H1 (cell line): ENCODE results near the gene GALT. TPM values are rescaled to one million over a fixed set of nuclear protein-coding genes. Genes with fewer than 3 reads are reported as not detected.

ENCODE experiments used
- CTCF ChIA-PET: fragments of 300-600 bp; sonication (Branson Sonifier 250); formaldehyde crosslinking; loops from one replicate; lab custom pipeline; 2021; ENCODE audit not compliant: partially characterized antibody; lab: Charles Lee
- POLR2A ChIA-PET: fragments of 300-600 bp; sonication (Branson Sonifier 250); formaldehyde crosslinking; loops from one replicate; lab custom pipeline; 2021; ENCODE audit warnings: inconsistent platforms; ENCODE audit not compliant: partially characterized antibody; lab: Charles Lee
- DNase-seq, 2 experiments: peaks; one replicate each; pipeline versions ENCODE4 v3.0.0 to v3.0.0-alpha.2; 2010 to 2022; ENCODE audit warnings: low spot score in 2 of 2, low read depth in 1 of 2, mixed read lengths in 1 of 2
- FAIRE-seq: peaks from 2 replicates; lab custom pipeline; 2011; peaks lifted over from hg19 to GRCh38; lab: Jason Lieb, UNC
- H2AFZ ChIP-seq: 2 replicates; pipeline ENCODE4 v1.8.1; 2012; ENCODE audit warnings: low read length, inconsistent platforms
- H2AK5ac ChIP-seq: 2 replicates; pipeline ENCODE4 v1.6.1; 2013; ENCODE audit warnings: low read depth, low read length
- H2BK120ac ChIP-seq: replicated peaks from 2 replicates; pipeline ENCODE3; 2013; ENCODE audit warnings: low read depth, low read length, inconsistent platforms
- H2BK12ac ChIP-seq: 2 replicates; pipeline ENCODE4 v1.6.1; 2013; ENCODE audit warnings: low read depth, low read length
- H2BK15ac ChIP-seq: 2 replicates; pipeline ENCODE4 v1.6.1; 2013; ENCODE audit warnings: low read length
- H2BK20ac ChIP-seq: 2 replicates; pipeline ENCODE4 v1.6.1; 2013; ENCODE audit warnings: low read length
- H2BK5ac ChIP-seq: 2 replicates; pipeline ENCODE4 v1.6.1; 2013; ENCODE audit warnings: low read depth, low read length
- H3K14ac ChIP-seq: 2 replicates; pipeline ENCODE4 v1.6.1; 2013; ENCODE audit warnings: inconsistent platforms; ENCODE audit not compliant: insufficient read length
- H3K18ac ChIP-seq: 2 replicates; pipeline ENCODE4 v1.6.1; 2013; ENCODE audit warnings: low read length; ENCODE audit errors: extremely low read depth
- H3K23ac ChIP-seq: 2 replicates; pipeline ENCODE4 v1.6.1; 2013; ENCODE audit warnings: inconsistent platforms; ENCODE audit not compliant: insufficient read length
- H3K23me2 ChIP-seq: 2 replicates; pipeline ENCODE4 v1.6.1; 2013; ENCODE audit warnings: low read depth, low read length
- H3K27ac ChIP-seq: 2 replicates; pipeline ENCODE4 v1.6.1; 2011; ENCODE audit warnings: low read depth, low read length, inconsistent platforms
- H3K27me3 ChIP-seq, 4 experiments: replicated peaks in 1 of 4; 1 replicate in 1 of 4; 2 replicates in 3 of 4; pipeline versions ENCODE4 v1.6.1 to v1.8.1; 2011 to 2013; ENCODE audit warnings: low read length in 3 of 4, mild to moderate bottlenecking in 3 of 4, inconsistent platforms in 2 of 4, mixed read lengths in 2 of 4, moderate library complexity in 1 of 4; ENCODE audit not compliant: control insufficient read depth in 3 of 4, insufficient read depth in 3 of 4; ENCODE audit errors: extremely low read depth in 1 of 4
- H3K36me3 ChIP-seq, 4 experiments: 2 replicates each; pipeline versions ENCODE4 v1.6.1 to v1.8.1; 2011 to 2013; ENCODE audit warnings: mild to moderate bottlenecking in 4 of 4, low read length in 3 of 4, moderate library complexity in 2 of 4, control low read depth in 1 of 4, inconsistent platforms in 1 of 4; ENCODE audit not compliant: insufficient read depth in 4 of 4, control insufficient read depth in 2 of 4
- H3K4ac ChIP-seq: replicated peaks from 2 replicates; pipeline ENCODE3; 2013; ENCODE audit warnings: low read length, low read depth, mixed read lengths, inconsistent platforms; ENCODE audit not compliant: insufficient read length
- H3K4me1 ChIP-seq, 4 experiments: replicated peaks in 1 of 4; 1 replicate in 1 of 4; 2 replicates in 3 of 4; pipeline versions ENCODE4 v1.6.1 to v1.8.1; 2011 to 2013; ENCODE audit warnings: low read length in 3 of 4, inconsistent platforms in 2 of 4, mixed read lengths in 1 of 4; ENCODE audit not compliant: insufficient read depth in 4 of 4, control insufficient read depth in 3 of 4
- H3K4me2 ChIP-seq, 2 experiments: 2 replicates each; pipeline versions ENCODE4 v1.6.1 to v1.8.1; 2011 to 2013; ENCODE audit warnings: low read depth in 2 of 2, low read length in 2 of 2, control low read depth in 1 of 2, inconsistent platforms in 1 of 2, mild to moderate bottlenecking in 1 of 2; ENCODE audit not compliant: insufficient read depth in 1 of 2
- H3K4me3 ChIP-seq, 4 experiments: fragments of 200-600, 300-600 bp in 1 of 4; sonication (generic), shearing (Covaris generic), sonication (Bioruptor Twin) in 1 of 4; 2 replicates each; pipeline versions ENCODE4 v1.5.1 to v1.8.1; 2011 to 2016; ENCODE audit warnings: low read length in 4 of 4, low read depth in 3 of 4, control low read depth in 2 of 4, inconsistent platforms in 2 of 4, mild to moderate bottlenecking in 2 of 4, mixed read lengths in 1 of 4, moderate library complexity in 1 of 4; ENCODE audit not compliant: insufficient read depth in 2 of 4; ENCODE audit errors: extremely low read depth in 1 of 4
- H3K56ac ChIP-seq: replicated peaks from 2 replicates; pipeline ENCODE3; 2013; ENCODE audit warnings: low read depth, mild to moderate bottlenecking, mixed read lengths, low read length, inconsistent platforms; ENCODE audit not compliant: insufficient read length
- H3K79me1 ChIP-seq: 2 replicates; pipeline ENCODE4 v1.6.1; 2013; ENCODE audit warnings: low read depth, low read length, control low read depth
- H3K79me2 ChIP-seq, 2 experiments: 2 replicates each; pipeline versions ENCODE4 v1.6.1 to v1.8.1; 2012 to 2013; ENCODE audit warnings: low read length in 2 of 2, mild to moderate bottlenecking in 2 of 2, inconsistent platforms in 1 of 2; ENCODE audit not compliant: insufficient read depth in 2 of 2, control insufficient read depth in 1 of 2
- H3K9ac ChIP-seq, 4 experiments: replicated peaks in 1 of 4; 1 replicate in 1 of 4; 2 replicates in 3 of 4; pipeline versions ENCODE4 v1.6.1 to v1.8.1; 2011 to 2013; ENCODE audit warnings: low read depth in 3 of 4, low read length in 3 of 4, control low read depth in 2 of 4, mild to moderate bottlenecking in 2 of 4, moderate library complexity in 2 of 4, inconsistent platforms in 1 of 4; ENCODE audit errors: extremely low read depth in 1 of 4
- H3K9me3 ChIP-seq, 2 experiments: 2 replicates each; pipeline versions ENCODE4 v1.6.1 to v1.8.1; 2012 to 2013; ENCODE audit warnings: mild to moderate bottlenecking in 2 of 2, moderate library complexity in 2 of 2, control low read depth in 1 of 2, inconsistent platforms in 1 of 2, low read depth in 1 of 2, low read length in 1 of 2, mixed read lengths in 1 of 2; ENCODE audit not compliant: insufficient read depth in 2 of 2
- H4K20me1 ChIP-seq, 2 experiments: replicated peaks in 1 of 2; 2 replicates each; pipeline versions ENCODE3 to v1.8.1; 2011 to 2013; ENCODE audit warnings: inconsistent platforms in 2 of 2, low read length in 2 of 2, mild to moderate bottlenecking in 1 of 2; ENCODE audit not compliant: insufficient read depth in 2 of 2, control insufficient read depth in 1 of 2
- H4K5ac ChIP-seq: 2 replicates; pipeline ENCODE4 v1.6.1; 2013; ENCODE audit warnings: low read length, low read depth, mixed read lengths, inconsistent platforms; ENCODE audit not compliant: insufficient read length
- H4K8ac ChIP-seq: 2 replicates; pipeline ENCODE4 v1.8.0; 2013; ENCODE audit warnings: mild to moderate bottlenecking, moderate library complexity, low read length, inconsistent platforms; ENCODE audit not compliant: insufficient read depth; ENCODE audit errors: extremely low read depth
- H4K91ac ChIP-seq: replicated peaks from 2 replicates; pipeline ENCODE3; 2013; ENCODE audit warnings: low read length, mixed read lengths, inconsistent platforms; ENCODE audit not compliant: insufficient read length
- BACH1 ChIP-seq: IDR thresholded peaks from 2 replicates; pipeline ENCODE4 v1.6.1; 2012; ENCODE audit warnings: low read length, improper control_type of control experiment
- CHD2 ChIP-seq: IDR thresholded peaks from 2 replicates; pipeline ENCODE4 v1.6.1; 2012; ENCODE audit warnings: low read length, improper control_type of control experiment
- CREB1 ChIP-seq: IDR thresholded peaks from 2 replicates; pipeline ENCODE4 v1.6.1; 2012; ENCODE audit warnings: inconsistent platforms
- HDAC2 ChIP-seq, 2 experiments: fragments of 300-600 bp in 1 of 2; sonication (generic) in 1 of 2; IDR thresholded peaks; 2 replicates each; pipeline ENCODE4 v1.6.1; 2011 to 2012; ENCODE audit warnings: low read depth in 2 of 2, low read length in 2 of 2, mild to moderate bottlenecking in 2 of 2, moderate library complexity in 2 of 2, borderline replicate concordance in 1 of 2, inconsistent platforms in 1 of 2
- KDM1A ChIP-seq: fragments of 200-600, 300-600 bp; sonication (generic); IDR thresholded peaks from 2 replicates; pipeline ENCODE4 v1.7.1; 2016; ENCODE audit warnings: mild to moderate bottlenecking, low read length, borderline replicate concordance
- POU5F1 ChIP-seq: IDR thresholded peaks from 2 replicates; pipeline ENCODE4 v1.6.1; 2011; ENCODE audit warnings: low read depth, mild to moderate bottlenecking, low read length, moderate library complexity
- RBBP5 ChIP-seq: IDR thresholded peaks from 2 replicates; pipeline ENCODE4 v1.7.1; 2012; ENCODE audit warnings: low read depth, mild to moderate bottlenecking, inconsistent platforms, low read length, moderate library complexity, borderline replicate concordance
- SAP30 ChIP-seq: fragments of 300-600 bp; sonication (generic); IDR thresholded peaks from 2 replicates; pipeline ENCODE4 v1.7.1; 2012; ENCODE audit warnings: low read length, moderate library complexity, mild to moderate bottlenecking, inconsistent platforms; ENCODE audit not compliant: insufficient read depth, insufficient replicate concordance
- SIN3A ChIP-seq, 2 experiments: IDR thresholded peaks in 1 of 2; conservative IDR thresholded peaks in 1 of 2; 2 replicates each; pipeline ENCODE4 v1.6.1; 2011 to 2012; ENCODE audit warnings: low read length in 2 of 2, improper control_type of control experiment in 1 of 2, low read depth in 1 of 2, mild to moderate bottlenecking in 1 of 2
- SP4 ChIP-seq: IDR thresholded peaks from 2 replicates; pipeline ENCODE4 v1.6.1; 2012; ENCODE audit warnings: low read length, inconsistent platforms
- TCF12 ChIP-seq: IDR thresholded peaks from 2 replicates; pipeline ENCODE4 v1.6.1; 2011; ENCODE audit warnings: low read depth, mild to moderate bottlenecking, low read length
- YY1 ChIP-seq: IDR thresholded peaks from 2 replicates; pipeline ENCODE4 v1.6.1; 2011; ENCODE audit warnings: low read depth, mild to moderate bottlenecking, low read length
- WGBS, 2 experiments: shearing (Covaris generic) in 1 of 2; methylation state at CpG; one replicate each; pipeline versions ENCODE4 v1.1.6 to v1.1.7; 2013 to 2015; ENCODE audit warnings: low lambda C conversion rate in 2 of 2, mixed read lengths in 2 of 2, inconsistent platforms in 1 of 2, low coverage in 1 of 2, missing lambda C conversion rate in 1 of 2; ENCODE audit not compliant: insufficient replicate concordance in 2 of 2, insufficient coverage in 1 of 2, insufficient read length in 1 of 2; ENCODE audit errors: extremely low coverage in 1 of 2, missing lambda C conversion rate in 1 of 2; 5-methylcytosine and 5-hydroxymethylcytosine counted together
- polyA plus RNA-seq, 7 experiments: library from polyadenylated mRNA; depleted of rRNA in 3 of 7; stranded (reverse) in 5 of 7; unstranded in 2 of 7; fragments of >200 nt in 5 of 7; fragments of 200-250 nt in 2 of 7; gene quantifications; 1 replicate in 5 of 7; 2 replicates in 1 of 7; 4 replicates in 1 of 7; pipeline versions ENCODE4 v1.2.1 to v1.2.3, GENCODE V29; 2011 to 2013; ENCODE audit warnings: missing spikeins in 2 of 7, mixed read lengths in 2 of 7
- total RNA-seq: library from RNA; stranded (reverse); fragmentation: NEBNext Ultra II Directional; extraction: Animal tissue kit (Norgen Biotek cat#: 25700); gene quantifications from 2 replicates; pipeline ENCODE4 v1.2.1, GENCODE V29; 2021
- TF ChIP-seq, protein P1 (sequence below): IDR thresholded peaks from 2 replicates; pipeline ENCODE4 v1.6.1; 2012; ENCODE audit warnings: inconsistent platforms

Gene GALT
- total and polyA plus RNA-seq, 2 of the 8 experiments (the other 6 are each of a cell fraction or from before 2014, with no cell fraction given) = 21.9 to 50.6 TPM

- no peak overlapping the region for H2BK120ac ChIP-seq
- H3K9me3 ChIP-seq = no peaks in the 10 kb centered on the region
- H2AFZ ChIP-seq = no peak overlapping the region; the same call in 1 of the 2 replicates
- ChIA-PET POLR2A (interaction anchor here (0.6 to 11.3 kb wide), 10 partner anchors 8 to 59 kb away, joined by 3 to 127 read pairs (median 4); partner anchors contain the start of genes GALT, IL11RA and RPP25L), CTCF (interaction anchor here (0.9 to 18.5 kb wide), 15 partner anchors 8 to 201 kb away, joined by 3 to 401 read pairs (median 6); partner anchors contain the start of genes ARID3C, CCL21, CCL27 and DCTN3)
- H3K79me1 ChIP-seq = peaks cover 10% of the 10 kb centered on the region
- no peak overlapping the region for H2BK20ac ChIP-seq
- no peak overlapping the region for H3K23ac ChIP-seq
- H3K4me1 ChIP-seq = peaks cover 2 to 11% (median 8%) of the 10 kb centered on the region in 4 experiments; a peak in 4 of 7 replicates
- H4K91ac ChIP-seq = peak overlapping the region; percentile 42
- H3K4me3 ChIP-seq = peak overlapping the region; percentile 19 to 78 (median 52); a peak in 7 of 8 replicates
- peaks cover 0 to 11% of the 10 kb centered on the region in 2 experiments; a peak in 2 of 4 replicates for H3K79me2 ChIP-seq
- peak overlapping the region; percentile 56; the same call in 1 of the 2 replicates for H2BK5ac ChIP-seq
- peak overlapping the region in 1 of 4 experiments; percentile 42; a peak in 1 of 7 replicates for H3K9ac ChIP-seq
- 25% methylated on average over 7 of the region's 7 CpGs; no CpG with 5 or more reads in 1 of the 2 experiments for WGBS, 2 experiments
- peak in 1 of 2 experiments; percentile 33 for DNase-seq
- H3K27me3 ChIP-seq = peaks cover 0 to 6% (median 3%) of the 10 kb centered on the region in 4 experiments; a peak in 2 of 7 replicates
- peak overlapping the region; percentile 89; the same call in 1 of the 2 replicates for H3K18ac ChIP-seq
- no peak for FAIRE-seq
- peaks cover 0 to 11% of the 10 kb centered on the region in 2 experiments for H4K20me1 ChIP-seq
- no peak overlapping the region for H3K14ac ChIP-seq
- no peak overlapping the region; the same call in 1 of the 2 replicates for H4K8ac ChIP-seq
- H2AK5ac ChIP-seq = no peak overlapping the region
- peaks cover 0 to 6% (median 2%) of the 10 kb centered on the region in 4 experiments; a peak in 3 of 8 replicates for H3K36me3 ChIP-seq
- peak overlapping the region; percentile 84 to 91 for H3K4me2 ChIP-seq
- H3K56ac ChIP-seq = no peak overlapping the region
- peaks cover 9% of the 10 kb centered on the region for H3K23me2 ChIP-seq
- peak overlapping the region; percentile 68; the same call in 1 of the 2 replicates for H2BK12ac ChIP-seq
- H3K27ac ChIP-seq = no peak overlapping the region; the same call in 1 of the 2 replicates
- no peak overlapping the region for H4K5ac ChIP-seq
- peak overlapping the region; percentile 14; the same call in 1 of the 2 replicates for H2BK15ac ChIP-seq
- no peak overlapping the region for H3K4ac ChIP-seq
- no peak for TF ChIP-seq POU5F1
- no peak for TF ChIP-seq KDM1A
- TF ChIP-seq CHD2 = no peak
- TF ChIP-seq, protein P1, sequence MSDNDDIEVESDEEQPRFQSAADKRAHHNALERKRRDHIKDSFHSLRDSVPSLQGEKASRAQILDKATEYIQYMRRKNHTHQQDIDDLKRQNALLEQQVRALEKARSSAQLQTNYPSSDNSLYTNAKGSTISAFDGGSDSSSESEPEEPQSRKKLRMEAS = no peak
- no peak for TF ChIP-seq SAP30
- no peak for TF ChIP-seq SIN3A (conservative IDR thresholded peaks at IDR 0.05 in 1 of 2, IDR thresholded peaks at IDR 0.05 in 1 of 2; ENCODE audit: low read depth in 1 of 2, low read length in 2 of 2)
- no peak for TF ChIP-seq YY1
- TF ChIP-seq BACH1 = no peak
- 0 out of 2 replicates have a peak, but pooled peaks have one; percentile 1 for TF ChIP-seq TCF12
- no peak for TF ChIP-seq HDAC2 (IDR thresholded peaks at IDR 0.05; ENCODE audit: borderline replicate concordance in 1 of 2, low read depth in 2 of 2, low read length in 2 of 2)
- no peak for TF ChIP-seq SP4
- TF ChIP-seq CREB1 = no peak
- no peak for TF ChIP-seq RBBP5
These were observed 8.4 kb upstream of the GALT start for GRCh38 chr9:34638138-34638445.
